Measurements from ENCODE around the gene CHURC1.

- TF ChIP-seq ZNF503 (CRISPR knock-in tag; IDR thresholded peaks at IDR 0.05) = no peak
- TF ChIP-seq ARID3A (IDR thresholded peaks at IDR 0.05; ENCODE audit: low read depth, low read length) = no peak
- TF ChIP-seq NR2C2 (CRISPR knock-in tag; IDR thresholded peaks at IDR 0.05; ENCODE audit: borderline replicate concordance) = no peak
- no peak for TF ChIP-seq POLR2AphosphoS5 (IDR thresholded peaks at IDR 0.05; ENCODE audit: low read depth, low read length)
- no peak for TF ChIP-seq ZNF563 (CRISPR knock-in tag; IDR thresholded peaks at IDR 0.05)
- no peak for TF ChIP-seq MXI1 (IDR thresholded peaks at IDR 0.05; ENCODE audit: borderline replicate concordance, low read depth, low read length)
These were observed 55.8 kb downstream of the CHURC1 start for GRCh38 chr14:64970041-64970440.
